GM20000 (cell line): ENCODE measurements around the gene CLK1.

Experiments used
- DNase-seq: peaks from one replicate; pipeline ENCODE4 v3.0.0; 2012; ENCODE audit warnings: low spot score
- CTCF ChIP-seq: IDR thresholded peaks from 2 replicates; pipeline ENCODE4 v1.5.1; 2012; ENCODE audit warnings: mild to moderate bottlenecking, control low read depth; ENCODE audit errors: extremely low read depth, missing control alignments

The CLK1 gene

GRCh38 chr2:200809506-200810251 is 54.8 kb downstream of the CLK1 start:
- no peak for TF ChIP-seq CTCF

More at GRCh38 chr2:200809506-200810251, 54.8 kb downstream of the CLK1 start:
- DNase-seq: no peak
